GM12878 (cell line): ENCODE data around the gene KCTD6. TPM values are rescaled to one million over a fixed set of nuclear protein-coding genes. Genes with fewer than 3 reads are reported as not detected.

Experiments
- ATAC-seq: fragments of 200-7000 bp; cut with Tn5 transposase; 3 replicates; pipeline ENCODE4 v1.9.1; 2020; ENCODE audit warnings: mild to moderate bottlenecking, moderate library complexity
- BruUV-seq: library from RNA; stranded (reverse); fragments of 400-500 nt; replicated peaks from 2 replicates; lab custom pipeline; 2021; lab: Mats Ljungman, UMichigan
- CTCF ChIA-PET: fragments of 300-600 bp; sonication (Branson Sonifier 250); formaldehyde crosslinking; extraction: SDS; loops from one replicate; lab custom pipeline; 2021; ENCODE audit warnings: inconsistent platforms; lab: Yijun Ruan, JAX
- POLR2A ChIA-PET: fragments of 350-600 bp; formaldehyde crosslinking; extraction: SDS; loops from one replicate; lab custom pipeline; 2021; ENCODE audit warnings: inconsistent platforms; lab: Charles Lee
- RAD21 ChIA-PET: fragments of 300-600 bp; sonication (Branson Sonifier 250); formaldehyde crosslinking; loops from one replicate; lab custom pipeline; 2023; ENCODE audit warnings: antibody characterized with exemption; ENCODE audit not compliant: unreplicated experiment; lab: Charles Lee
- SMC1A ChIA-PET: fragments of 300-600 bp; sonication (Branson Sonifier 250); formaldehyde crosslinking; loops from one replicate; lab custom pipeline; 2023; ENCODE audit not compliant: unreplicated experiment, uncharacterized antibody; lab: Charles Lee
- DNase-seq: peaks from one replicate; pipeline ENCODE4 v3.0.0-alpha.2; 2011; ENCODE audit warnings: low read depth, low spot score
- FAIRE-seq: peaks from 3 replicates; lab custom pipeline; 2011; peaks lifted over from hg19 to GRCh38; lab: Jason Lieb, UNC
- H2AFZ ChIP-seq: 2 replicates; pipeline ENCODE4 v1.6.0; 2011; ENCODE audit warnings: low read depth, low read length, control low read depth; ENCODE audit not compliant: control insufficient read depth
- H3K27ac ChIP-seq: 2 replicates; pipeline ENCODE4 v1.5.1; 2011; ENCODE audit warnings: control low read depth; ENCODE audit not compliant: control insufficient read depth, insufficient read depth
- H3K27me3 ChIP-seq, 2 experiments: replicated peaks in 1 of 2; 2 replicates each; pipeline versions ENCODE4 v1.6.0 to v1.6.1; 2011; ENCODE audit warnings: low read length in 1 of 2; ENCODE audit not compliant: control insufficient read depth in 2 of 2, insufficient read depth in 2 of 2
- H3K36me3 ChIP-seq, 2 experiments: 2 replicates each; pipeline ENCODE4 v1.5.1; 2011; ENCODE audit warnings: low read length in 1 of 2; ENCODE audit not compliant: control insufficient read depth in 2 of 2, insufficient read depth in 2 of 2
- H3K4me1 ChIP-seq: 2 replicates; pipeline ENCODE4 v1.6.1; 2011; ENCODE audit warnings: mild to moderate bottlenecking, low read length, moderate library complexity, mixed read lengths; ENCODE audit not compliant: control insufficient read depth, insufficient read depth
- H3K4me2 ChIP-seq: 2 replicates; pipeline ENCODE4 v1.6.0; 2011; ENCODE audit warnings: control low read depth; ENCODE audit not compliant: control insufficient read depth, insufficient read depth
- H3K4me3 ChIP-seq: fragments of 200-600 bp; sonication (generic); 2 replicates; pipeline ENCODE4 v1.5.1; 2016
- H3K79me2 ChIP-seq: 2 replicates; pipeline ENCODE4 v1.6.0; 2011; ENCODE audit warnings: low read length; ENCODE audit not compliant: control insufficient read depth, insufficient read depth
- H3K9ac ChIP-seq: 2 replicates; pipeline ENCODE4 v1.8.0; 2011; ENCODE audit warnings: low read length, control low read depth, mixed read lengths; ENCODE audit not compliant: control insufficient read depth, insufficient read depth
- H3K9me3 ChIP-seq: replicated peaks from 3 replicates; pipeline ENCODE4 v1.5.1; 2011; ENCODE audit warnings: mild to moderate bottlenecking, low read length; ENCODE audit not compliant: control insufficient read depth, insufficient read depth
- H4K20me1 ChIP-seq: 2 replicates; pipeline ENCODE4 v1.6.0; 2011; ENCODE audit not compliant: control insufficient read depth, insufficient read depth
- ATF7 ChIP-seq: fragments of 450-650 bp; IDR thresholded peaks from 2 replicates; pipeline ENCODE4 v1.6.1; 2016; ENCODE audit warnings: low read depth, mild to moderate bottlenecking
- CBX3 ChIP-seq: fragments of 200-600 bp; sonication (generic); IDR thresholded peaks from 2 replicates; pipeline ENCODE4 v1.6.1; 2016; ENCODE audit warnings: low read depth, borderline replicate concordance
- DPF2 ChIP-seq: fragments of 450-650 bp; IDR thresholded peaks from 2 replicates; pipeline ENCODE4 v1.6.1; 2017; ENCODE audit warnings: mild to moderate bottlenecking
- MLLT1 ChIP-seq: fragments of 450-650 bp; IDR thresholded peaks from 2 replicates; pipeline ENCODE4 v1.6.1; 2016; ENCODE audit warnings: mild to moderate bottlenecking
- MXI1 ChIP-seq: fragments of 150-350 bp; IDR thresholded peaks from 2 replicates; pipeline ENCODE4 v1.6.1; 2011; ENCODE audit warnings: low read depth, mild to moderate bottlenecking, inconsistent platforms, low read length, improper control_type of control experiment
- PAX8 ChIP-seq: fragments of 450-650 bp; IDR thresholded peaks from 2 replicates; pipeline ENCODE4 v1.6.1; 2017; ENCODE audit warnings: mild to moderate bottlenecking, moderate library complexity
- TCF12 ChIP-seq: IDR thresholded peaks from 2 replicates; pipeline ENCODE4 v1.6.1; 2011; ENCODE audit warnings: low read depth, mild to moderate bottlenecking, low read length
- TCF3 ChIP-seq: IDR thresholded peaks from 2 replicates; pipeline ENCODE4 v1.6.1; 2012; ENCODE audit warnings: low read depth, mild to moderate bottlenecking, low read length, borderline replicate concordance; ENCODE audit not compliant: insufficient read depth
- ZSCAN29 ChIP-seq: fragments of 450-650 bp; IDR thresholded peaks from 2 replicates; pipeline ENCODE4 v1.6.1; 2017; ENCODE audit warnings: mild to moderate bottlenecking, moderate library complexity
- WGBS: methylation state at CpG from one replicate; pipeline ENCODE4 v1.1.6; 2016; ENCODE audit warnings: low lambda C conversion rate; ENCODE audit not compliant: insufficient replicate concordance, insufficient coverage; ENCODE audit errors: missing lambda C conversion rate; 5-methylcytosine and 5-hydroxymethylcytosine counted together
- in situ Hi-C: fragments of 300-500 bp; cut with MboI; formaldehyde crosslinking; loops from 9 replicates; pipeline ENCODE4 v1.14.3; 2018; ENCODE audit warnings: mixed read lengths
- intact Hi-C: fragments of 100-400 bp; cut with micrococcal nuclease; formaldehyde crosslinking; loops from one replicate; pipeline ENCODE4 v1.14.2; 2022; ENCODE audit not compliant: unreplicated experiment
- polyA plus RNA-seq, 11 experiments: library from polyadenylated mRNA; depleted of rRNA in 4 of 11; unstranded in 6 of 11; stranded (reverse) in 5 of 11; fragments of >200 nt; fragmentation: Nextera tagmentation in 4 of 11; fragmentation: Illumina TruSeq in 1 of 11; extraction: Ambion mirVana in 4 of 11; extraction: Trizol in 1 of 11; gene quantifications; 1 replicate in 1 of 11; 2 replicates in 10 of 11; pipeline versions ENCODE4 v1.2.1 to v1.2.3, GENCODE V29; 2011 to 2016; ENCODE audit warnings: inconsistent platforms in 2 of 11, missing spikeins in 2 of 11, low read depth in 1 of 11
- total RNA-seq, 4 experiments: library from RNA; depleted of rRNA in 3 of 4; stranded (reverse); fragments of >200 nt in 3 of 4; fragmentation: Illumina TruSeq in 1 of 4; extraction: Trizol in 1 of 4; gene quantifications; 2 replicates each; pipeline versions ENCODE4 v1.2.1 to v1.2.3, GENCODE V29; 2013 to 2021

KCTD6 gene
- total and polyA plus RNA-seq, 10 of the 15 experiments (the other 5 are each of a cell fraction or from before 2014, with no cell fraction given) = 5.2 to 10.7 (median 8.7) TPM

- TF ChIP-seq TCF3 (no peak), ZSCAN29 (no peak), DPF2 (no peak), ATF7 (no peak), MLLT1 (no peak)
Measured at GRCh38 chr3:58459160-58459559, 32.7 kb upstream of the KCTD6 start (continued).

- ATAC-seq = no peak
- no peaks in the 10 kb centered on the region for H3K4me1 ChIP-seq
- BruUV-seq = no TSS peak
- no peaks in the 10 kb centered on the region for H4K20me1 ChIP-seq
- H3K9me3 ChIP-seq = no peaks in the 10 kb centered on the region
- FAIRE-seq = no peak
- CTCF ChIA-PET = no interaction called here
- intact Hi-C loops = loop anchor here (1.0 kb wide), 1 partner anchor 69 kb away; no protein-coding TSS in a partner anchor
- H3K27me3 ChIP-seq = no peaks in the 10 kb centered on the region
- H3K4me3 ChIP-seq = no peak overlapping the region
- in situ Hi-C loops = no loop called here
- no peak for DNase-seq
- RAD21 ChIA-PET = no interaction called here
- H3K4me2 ChIP-seq = no peak overlapping the region
- SMC1A ChIA-PET = no interaction called here
- no peak overlapping the region for H3K27ac ChIP-seq
- TF ChIP-seq MLLT1 = no peak
- TF ChIP-seq MXI1 = no peak
- TF ChIP-seq TCF12 = no peak
- no peak for TF ChIP-seq CBX3
- TF ChIP-seq PAX8 = no peak
- POLR2A ChIA-PET = no interaction called here
- H2AFZ ChIP-seq = no peak overlapping the region
- no peak overlapping the region for H3K9ac ChIP-seq
- H3K79me2 ChIP-seq = no peaks in the 10 kb centered on the region
- WGBS = 46% methylated on average over 4 of the region's 4 CpGs
- no peaks in the 10 kb centered on the region for H3K36me3 ChIP-seq
Measured at GRCh38 chr3:58462829-58463180, 29.1 kb upstream of the KCTD6 start.
